GM23338 (cell line): ENCODE data around the gene MAP3K13. TPM values are rescaled to one million over a fixed set of nuclear protein-coding genes. Genes with fewer than 3 reads are reported as not detected.
A peak's percentile ranks its signal among the peaks of the same experiment; 100 is the strongest.

Experiments
- ATAC-seq: fragments of 200-7000 bp; cut with Tn5 transposase; 3 replicates; pipeline ENCODE4 v1.9.1; 2020
- DNase-seq: peaks from one replicate; pipeline ENCODE4 v3.0.0-alpha.2; 2015; ENCODE audit warnings: low spot score
- H2AFZ ChIP-seq: fragments of 200-600 bp; sonication (generic); 2 replicates; pipeline ENCODE4 v1.8.0; 2016; ENCODE audit warnings: antibody characterized with exemption, mild to moderate bottlenecking, moderate library complexity
- H3F3A ChIP-seq: fragments of 200-600 bp; sonication (generic); replicated peaks from 2 replicates; pipeline ENCODE4 v1.8.0; 2017; ENCODE audit warnings: antibody characterized with exemption, mixed run types, low read depth
- H3K27ac ChIP-seq: fragments of 200-600 bp; sonication (generic); 2 replicates; pipeline ENCODE4 v1.6.1; 2016; ENCODE audit warnings: low read depth
- H3K27me3 ChIP-seq: fragments of 200-600 bp; sonication (generic); 2 replicates; pipeline ENCODE4 v1.8.0; 2016; ENCODE audit warnings: mild to moderate bottlenecking, mixed run types, moderate library complexity; ENCODE audit not compliant: insufficient read depth
- H3K36me3 ChIP-seq: fragments of 200-600 bp; sonication (generic); 2 replicates; pipeline ENCODE4 v1.8.0; 2016; ENCODE audit warnings: mild to moderate bottlenecking; ENCODE audit not compliant: insufficient read depth
- H3K4me1 ChIP-seq: fragments of 200-600 bp; sonication (generic); 2 replicates; pipeline ENCODE4 v1.8.0; 2016; ENCODE audit warnings: mild to moderate bottlenecking, moderate library complexity; ENCODE audit not compliant: insufficient read depth
- H3K4me2 ChIP-seq: fragments of 200-600 bp; sonication (generic); 2 replicates; pipeline ENCODE4 v1.7.1; 2017; ENCODE audit warnings: mixed run types
- H3K4me3 ChIP-seq: fragments of 200-600 bp; sonication (generic); 2 replicates; pipeline ENCODE4 v1.6.1; 2016; ENCODE audit warnings: mixed run types
- H3K79me2 ChIP-seq: fragments of 200-600 bp; sonication (generic); replicated peaks from 2 replicates; pipeline ENCODE4 v1.8.0; 2017; ENCODE audit warnings: mild to moderate bottlenecking; ENCODE audit not compliant: insufficient read depth
- H3K9me2 ChIP-seq: fragments of 200-600 bp; sonication (generic); 2 replicates; pipeline ENCODE4 v1.8.0; 2017; ENCODE audit not compliant: insufficient read depth
- H4K20me1 ChIP-seq: fragments of 200-600 bp; sonication (generic); replicated peaks from 2 replicates; pipeline ENCODE4 v1.8.0; 2017; ENCODE audit warnings: mild to moderate bottlenecking; ENCODE audit not compliant: insufficient read depth
- H3K27ac Mint-ChIP-seq: 2 replicates; pipeline ENCODE4 v1.8.0; 2020; ENCODE audit warnings: inconsistent platforms, mild to moderate bottlenecking, moderate library complexity, mixed read lengths
- H3K27me3 Mint-ChIP-seq: 3 replicates; pipeline ENCODE4 v1.8.0; 2022; ENCODE audit warnings: low read depth, mild to moderate bottlenecking, moderate library complexity, mixed read lengths, inconsistent platforms; ENCODE audit not compliant: insufficient read depth, poor library complexity
- H3K36me3 Mint-ChIP-seq: 3 replicates; pipeline ENCODE4 v1.8.0; 2021; ENCODE audit warnings: low read depth, mild to moderate bottlenecking, inconsistent platforms, moderate library complexity, mixed read lengths
- H3K4me1 Mint-ChIP-seq: 3 replicates; pipeline ENCODE4 v1.8.0; 2020; ENCODE audit warnings: mild to moderate bottlenecking, inconsistent platforms, mixed read lengths
- H3K4me3 Mint-ChIP-seq: 3 replicates; pipeline ENCODE4 v1.8.0; 2021; ENCODE audit warnings: moderate library complexity, mild to moderate bottlenecking, inconsistent platforms, mixed read lengths
- H3K9me3 Mint-ChIP-seq: 3 replicates; pipeline ENCODE4 v1.8.0; 2020; ENCODE audit warnings: moderate library complexity, mild to moderate bottlenecking, inconsistent platforms, mixed read lengths
- CREB1 ChIP-seq: fragments of 250-450 bp; sonication (Bioruptor Pico); IDR thresholded peaks from 2 replicates; pipeline ENCODE4 v1.5.0; 2020; ENCODE audit warnings: low read depth, mild to moderate bottlenecking, moderate library complexity
- EZH2 ChIP-seq: fragments of 200-600 bp; sonication (generic); IDR thresholded peaks from one replicate; pipeline ENCODE4 v1.8.0; 2017; ENCODE audit warnings: antibody characterized with exemption, mild to moderate bottlenecking, low read depth; ENCODE audit not compliant: unreplicated experiment
- EZH2phosphoT487 ChIP-seq: fragments of 200-600 bp; sonication (generic); IDR thresholded peaks from one replicate; pipeline ENCODE4 v1.8.1; 2018; ENCODE audit warnings: antibody characterized with exemption; ENCODE audit not compliant: unreplicated experiment
- JUNB ChIP-seq: IDR thresholded peaks from one replicate; pipeline ENCODE4 v1.6.1; 2016; ENCODE audit warnings: antibody characterized with exemption; ENCODE audit not compliant: unreplicated experiment
- NANOG ChIP-seq: IDR thresholded peaks from 2 replicates; pipeline ENCODE4 v1.6.1; 2016; ENCODE audit warnings: antibody characterized with exemption, borderline replicate concordance
- POLR2AphosphoS5 ChIP-seq: IDR thresholded peaks from 2 replicates; pipeline ENCODE4 v1.6.1; 2016; ENCODE audit warnings: antibody characterized with exemption, low read depth
- ZNF114 ChIP-seq: fragments of 250-450 bp; sonication (Bioruptor Pico); IDR thresholded peaks from 2 replicates; pipeline ENCODE4 v1.5.0; 2020; ENCODE audit warnings: mild to moderate bottlenecking, moderate library complexity
- ZNF462 ChIP-seq: fragments of 250-450 bp; sonication (Bioruptor Pico); IDR thresholded peaks from 2 replicates; pipeline ENCODE4 v1.5.0; 2020; ENCODE audit warnings: mild to moderate bottlenecking, moderate library complexity
- polyA plus RNA-seq: library from polyadenylated mRNA; unstranded; fragments of >200 nt; fragmentation: Nextera tagmentation; extraction: Ambion mirVana; gene quantifications from 2 replicates; pipeline ENCODE4 v1.2.1, GENCODE V29; 2016
- total RNA-seq: library from RNA; depleted of rRNA; stranded (reverse); fragments of >200 nt; shearing (Covaris generic); gene quantifications from 2 replicates; pipeline ENCODE4 v1.2.3, GENCODE V29; 2014

MAP3K13 gene
- total and polyA plus RNA-seq, 2 experiments from 2014 or later = 10.7 to 129 TPM

GRCh38 chr3:185498503-185499396 lies 135.8 kb downstream of the MAP3K13 start, which contains the start of gene TMEM41A (continued):
- TF ChIP-seq ZNF462 (CRISPR knock-in tag) = no peak
- TF ChIP-seq ZNF114 = 0 out of 2 replicates have a peak, but pooled peaks have one; percentile 35
- TF ChIP-seq EZH2phosphoT487 = no peak
- peak; percentile 85 for TF ChIP-seq POLR2AphosphoS5

- ATAC-seq (no peak), DNase-seq (no peak)
- Mint-ChIP-seq H3K36me3 (no peaks in the 10 kb centered on the region), H3K9me3 (no peaks in the 10 kb centered on the region), H3K4me3 (no peak overlapping the region), H3K4me1 (peaks cover 5% of the 10 kb centered on the region; the same call in 2 of the 3 replicates), H3K27me3 (peaks cover 14% of the 10 kb centered on the region), H3K27ac (no peak overlapping the region)
- Histone ChIP-seq H2AFZ (no peak overlapping the region), H3K79me2 (peaks cover 2% of the 10 kb centered on the region), H3K27ac (no peak overlapping the region), H3K4me3 (no peak overlapping the region), H3F3A (peaks cover 7% of the 10 kb centered on the region; the same call in 1 of the 2 replicates), H3K4me1 (peaks cover 2% of the 10 kb centered on the region; the same call in 1 of the 2 replicates), H4K20me1 (no peaks in the 10 kb centered on the region), H3K27me3 (no peaks in the 10 kb centered on the region), H3K9me2 (no peaks in the 10 kb centered on the region), H3K36me3 (no peaks in the 10 kb centered on the region), H3K4me2 (no peak overlapping the region)
- TF ChIP-seq JUNB = no peak
- TF ChIP-seq EZH2 = no peak
- TF ChIP-seq NANOG = no peak
- no peak for TF ChIP-seq CREB1 (CRISPR knock-in tag)
- no peak for TF ChIP-seq ZNF462 (CRISPR knock-in tag)
- TF ChIP-seq POLR2AphosphoS5 = no peak
These were observed 140.1 kb downstream of the MAP3K13 start for GRCh38 chr3:185502987-185503386.
